CD4-positive, alpha-beta T cell treated with Interleukin-12 subunit alpha and Interleukin-12 subunit beta, for 1 hour (primary cell): Measurements from ENCODE around the gene NRSN1.
"Not testable (repeated sequence)": the region's sequence is repeated elsewhere in the genome, so short reads cannot be mapped to it uniquely, and the experiment has no call there.

Source experiments
- DNase-seq: peaks from one replicate; pipeline ENCODE4 v3.0.0-alpha.2; 2020

NRSN1 gene

GRCh38 chr6:24125980-24126379, at the start of gene NRSN1:
Gene NRSN1, plus strand, starts transcription at chr6:24126215. Its CDS starts 8,113 bp downstream, at chr6:24134328.
- DNase-seq = no peak

- DNase-seq = no peak
These were observed 47.8 kb upstream of the NRSN1 start for GRCh38 chr6:24078200-24078599.

- DNase-seq = no peak
These were observed 46.9 kb upstream of the NRSN1 start for GRCh38 chr6:24079076-24079475.

GRCh38 chr6:24080711-24081110, 45.3 kb upstream of the NRSN1 start:
- DNase-seq = no peak

- DNase-seq = no peak
These were observed 36.3 kb upstream of the NRSN1 start for GRCh38 chr6:24089736-24090135.

GRCh38 chr6:24092407-24092806, 33.6 kb upstream of the NRSN1 start:
- no peak for DNase-seq

DNA sequence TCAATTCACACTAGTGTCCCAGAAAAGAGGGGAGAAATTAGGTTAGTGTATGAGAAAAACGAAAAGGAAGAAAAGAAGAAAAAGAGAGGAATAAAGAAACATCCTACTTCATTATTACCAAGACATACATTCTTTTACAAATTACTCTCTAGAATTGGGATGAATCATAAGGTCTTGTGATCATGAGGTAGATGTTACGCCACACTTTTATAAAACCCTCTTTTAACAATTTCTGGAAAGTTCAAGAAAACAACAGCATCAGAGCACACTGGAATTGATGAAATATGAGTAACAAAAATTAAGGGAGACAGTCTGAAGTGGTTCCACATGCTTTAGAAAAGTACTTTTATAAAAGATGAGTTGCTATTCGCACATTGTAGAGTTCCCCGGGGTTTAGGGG, 32.6 kb upstream of the NRSN1 start:
- no peak for DNase-seq

DNA sequence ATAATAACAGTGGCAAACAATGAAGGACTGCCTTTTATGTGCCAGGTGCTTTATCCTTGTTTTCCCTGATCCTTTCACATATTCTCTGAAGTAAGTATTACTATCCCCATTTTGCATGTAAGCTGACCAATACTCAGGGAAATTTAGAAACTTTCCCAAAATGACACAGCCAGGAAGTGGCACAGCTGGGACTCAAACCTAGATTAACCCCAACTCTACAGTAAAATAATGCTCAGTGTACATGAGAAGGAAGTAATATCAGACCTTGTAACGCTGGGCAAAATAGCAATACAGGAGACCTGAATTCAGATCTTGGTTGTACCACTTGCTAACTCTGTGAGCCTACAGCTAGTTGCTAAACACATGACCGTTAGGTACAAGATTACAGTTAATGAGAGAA, 26.8 kb upstream of the NRSN1 start:
- DNase-seq = no peak

DNA sequence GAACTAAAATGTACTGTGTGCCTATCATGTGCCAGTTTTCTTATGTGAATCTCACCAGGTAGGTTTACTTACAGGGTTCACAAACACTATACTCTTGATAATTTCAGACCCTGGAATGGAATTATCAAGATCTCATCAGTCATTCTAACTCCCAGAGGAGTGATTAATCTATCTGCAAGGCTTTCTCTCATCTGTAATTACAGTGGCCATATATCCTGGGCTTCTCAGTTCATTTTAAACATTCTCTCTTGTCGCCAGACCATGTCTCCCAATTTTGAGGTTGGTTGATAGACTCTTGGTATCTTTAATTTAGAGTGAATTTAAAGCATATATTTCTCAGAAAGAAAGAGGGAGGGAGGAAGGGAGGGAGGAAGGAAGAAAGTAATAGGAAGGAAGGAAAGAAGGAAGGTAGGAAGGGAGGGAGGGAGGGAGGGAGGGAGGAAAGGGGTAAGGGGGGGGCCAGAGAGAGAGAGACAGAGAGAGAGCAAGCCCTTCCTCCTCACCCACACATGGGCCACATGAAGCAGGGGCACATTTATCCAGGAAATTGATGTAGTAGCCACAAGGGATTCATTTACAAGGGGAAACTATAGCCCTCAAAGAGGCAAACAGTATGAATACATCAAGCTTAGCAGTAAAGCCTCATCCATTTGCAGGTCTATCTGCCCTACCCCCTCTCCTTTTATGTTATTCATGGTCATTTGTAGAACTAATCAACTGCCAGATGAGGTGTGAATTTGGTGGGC, 25.8 kb upstream of the NRSN1 start:
- no peak for DNase-seq

GRCh38 chr6:24100770-24101155, 25.3 kb upstream of the NRSN1 start:
- no peak for DNase-seq

DNA sequence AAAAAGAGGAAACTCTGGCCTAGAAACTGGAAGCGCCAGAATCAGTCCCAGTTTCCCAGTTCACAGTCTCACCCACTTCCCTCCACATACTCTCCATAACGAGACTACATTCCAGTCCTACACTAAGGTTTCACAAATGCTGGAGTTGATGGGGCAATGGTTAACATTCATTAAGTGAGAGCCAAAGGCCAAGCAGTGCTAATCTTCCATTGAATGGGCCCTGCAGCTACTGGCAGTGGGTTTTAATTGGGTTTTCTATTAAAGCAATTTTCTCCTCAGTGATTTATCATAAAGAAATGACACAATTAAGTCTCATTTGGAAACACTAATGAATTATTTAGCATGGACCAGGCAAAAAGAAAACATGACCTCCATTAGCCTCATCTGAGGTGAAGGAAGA, 20.8 kb upstream of the NRSN1 start:
- no peak for DNase-seq

GRCh38 chr6:24106291-24106690, 19.7 kb upstream of the NRSN1 start:
- no peak for DNase-seq

- no peak for DNase-seq
These were observed 18.7 kb upstream of the NRSN1 start for GRCh38 chr6:24107294-24107693.

DNA sequence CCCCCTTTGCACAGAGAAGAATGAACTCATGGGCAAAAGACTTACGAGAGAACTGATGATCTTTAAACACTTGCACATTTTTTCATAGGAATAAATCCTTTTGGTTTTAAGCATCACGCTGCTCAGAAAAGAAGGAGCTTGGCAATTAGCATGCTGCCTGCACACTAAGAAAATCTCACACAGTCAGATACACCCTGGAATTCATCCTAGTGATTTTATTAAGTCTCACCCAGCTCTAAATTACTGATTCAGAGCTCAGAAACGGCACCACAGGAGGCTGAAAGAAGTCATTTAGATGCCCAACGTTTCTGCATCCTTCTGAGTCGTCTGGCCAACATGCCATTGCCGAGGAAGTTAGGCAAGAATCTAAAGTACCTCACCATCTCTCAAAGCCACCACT, 18.0 kb upstream of the NRSN1 start:
- no peak for DNase-seq

- no peak for DNase-seq
These were observed 15.6 kb upstream of the NRSN1 start for GRCh38 chr6:24110417-24110816.

DNA sequence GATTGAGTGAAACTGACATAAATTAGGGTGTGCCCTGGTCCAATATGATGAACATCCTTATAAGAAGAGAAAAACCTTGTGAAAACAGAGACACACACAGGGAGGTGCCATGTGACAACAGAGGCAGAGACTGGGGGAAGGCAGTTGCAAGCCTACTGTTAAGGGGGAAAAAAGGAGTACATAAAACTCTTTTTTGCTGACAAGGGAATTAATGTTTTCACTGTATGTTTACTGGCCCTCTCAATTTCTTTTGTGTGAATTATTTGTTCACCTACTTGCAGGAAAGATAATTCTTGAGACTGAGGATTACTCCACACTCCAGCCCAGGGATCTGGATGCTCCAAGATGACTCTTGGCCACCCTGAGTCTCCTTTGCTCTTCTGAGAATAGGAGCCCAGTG, 12.1 kb upstream of the NRSN1 start:
- DNase-seq = no peak

DNA sequence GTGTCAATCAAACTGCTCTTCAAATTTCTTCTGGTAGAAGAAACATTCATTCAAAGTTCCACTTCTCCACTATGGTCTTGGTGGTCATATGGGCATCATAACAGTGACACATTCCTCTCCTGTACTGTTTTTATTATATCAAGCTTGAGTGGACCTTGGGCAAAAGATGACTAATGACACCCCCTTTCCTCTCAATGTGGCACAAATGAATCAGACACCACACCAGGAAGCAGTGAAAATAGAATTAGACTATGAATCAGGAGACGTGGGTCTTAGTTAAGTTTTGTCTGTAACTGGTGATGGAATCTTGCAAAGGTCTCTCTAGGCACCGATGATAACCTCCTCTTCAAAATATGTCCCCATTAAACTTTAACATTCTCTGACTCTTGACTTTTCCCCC, 9.0 kb upstream of the NRSN1 start:
- no peak for DNase-seq

GRCh38 chr6:24122139-24122538, 3.9 kb upstream of the NRSN1 start:
- DNase-seq = no peak

- no peak for DNase-seq
These were observed 674 bp downstream of the NRSN1 start for GRCh38 chr6:24126586-24127192.

GRCh38 chr6:24127316-24127715, 1.3 kb downstream of the NRSN1 start:
- no peak for DNase-seq

DNA sequence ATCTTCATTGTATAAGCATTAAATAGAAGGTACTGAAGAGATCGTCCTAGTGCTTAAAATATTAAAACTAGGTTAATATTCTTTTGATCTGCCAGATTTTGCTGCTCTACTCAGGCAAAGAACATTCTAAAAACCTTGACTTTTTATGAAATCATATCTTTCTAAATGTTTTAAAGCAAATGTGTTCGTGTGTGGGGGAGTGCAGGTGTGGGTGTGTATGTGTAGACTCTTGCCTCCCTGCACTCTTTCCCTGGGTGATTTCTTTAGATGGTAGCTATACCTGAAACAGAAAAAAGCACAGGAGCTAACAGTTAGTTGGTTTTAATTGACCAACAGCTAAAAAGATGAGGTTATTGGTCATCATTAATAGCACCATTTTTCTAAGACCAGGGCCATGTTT, 5.7 kb downstream of the NRSN1 start:
- DNase-seq = no peak

DNA sequence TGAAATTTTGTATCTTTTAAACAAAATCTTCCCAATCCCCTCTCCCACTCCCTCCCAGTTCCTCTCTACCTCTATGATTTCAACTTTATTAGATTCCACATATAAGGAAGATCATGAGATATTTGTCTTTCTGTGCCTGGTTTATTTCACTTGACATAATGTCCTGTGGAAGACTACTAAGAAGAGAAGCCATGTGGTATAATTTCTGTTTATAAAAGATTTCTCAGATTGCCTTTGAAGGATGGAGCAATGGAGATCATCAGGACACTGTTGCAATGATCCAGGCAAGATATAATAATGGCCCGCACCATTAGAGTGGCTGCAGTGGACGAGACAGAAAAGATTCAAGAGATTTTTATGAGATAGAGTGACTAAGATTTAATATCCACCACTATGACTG, 13.1 kb downstream of the NRSN1 start:
- DNase-seq = no peak

GRCh38 chr6:24139639-24140038, 13.6 kb downstream of the NRSN1 start:
- DNase-seq = no peak

DNA sequence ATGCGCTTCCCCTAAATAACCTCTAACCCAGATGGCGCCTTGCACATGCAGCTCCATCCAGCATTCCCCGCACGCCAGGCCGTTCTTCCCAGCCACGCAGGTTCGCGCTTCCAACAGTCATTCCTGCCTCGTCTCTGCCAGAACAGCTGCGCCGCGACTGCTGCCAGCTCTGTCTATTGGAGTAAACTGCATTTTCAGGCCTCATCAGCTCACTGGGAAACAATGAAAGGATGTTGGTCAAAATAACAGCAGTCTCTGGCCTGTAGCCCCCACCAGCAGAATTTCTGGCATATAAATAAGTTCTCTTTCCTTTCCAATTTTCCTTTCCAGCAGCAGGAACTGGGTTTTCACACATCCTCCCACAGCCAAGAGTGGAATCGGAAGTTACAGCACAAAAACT, 14.6 kb downstream of the NRSN1 start:
- no peak for DNase-seq

GRCh38 chr6:24142733-24143132, 16.7 kb downstream of the NRSN1 start:
- DNase-seq = not testable (repeated sequence)
